ENCODE results near the gene TSHZ2. TPM values are rescaled to one million over a fixed set of nuclear protein-coding genes. Genes with fewer than 3 reads are reported as not detected.
A peak's percentile ranks its signal among the peaks of the same experiment; 100 is the strongest.

Gene TSHZ2
- total RNA-seq, 2 experiments from 2014 or later = 0.13 TPM; not detected in 1

DNA sequence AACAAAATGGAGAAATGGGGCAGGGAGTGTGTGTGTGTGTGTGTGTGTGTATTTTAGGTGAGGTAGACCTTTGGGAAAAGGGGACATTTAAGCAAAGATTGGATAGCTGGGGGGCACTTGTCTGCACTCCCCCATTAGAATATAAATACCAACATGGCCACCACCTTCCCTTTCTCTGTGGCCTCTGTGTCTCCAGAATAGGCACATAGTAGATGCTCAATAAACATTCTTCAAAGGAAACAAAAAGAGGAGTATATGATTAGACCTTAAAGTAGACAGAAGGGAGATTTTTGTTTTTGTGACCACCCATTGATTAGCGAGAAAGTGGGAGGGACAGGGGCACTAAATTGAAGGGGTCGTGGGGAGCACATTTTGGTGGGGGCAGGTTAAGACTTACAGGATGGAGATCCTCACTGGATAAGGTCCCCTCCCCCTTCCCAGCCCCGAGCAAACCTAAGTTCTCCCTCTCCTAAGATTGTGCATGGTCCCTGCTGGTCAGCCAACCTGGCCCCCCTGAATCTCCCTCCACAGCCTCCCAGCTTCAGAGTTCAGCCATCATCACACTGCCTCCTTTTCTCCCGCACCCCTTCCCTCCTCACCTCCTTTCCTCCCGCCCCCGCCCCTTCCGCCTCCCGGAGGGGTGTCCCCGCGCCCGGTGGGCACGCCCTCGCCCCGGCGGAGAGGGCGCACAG, 514 bp upstream of the TSHZ2 start:
- H3K4me3 Mint-ChIP-seq = peak overlapping the region; percentile 23
- H3K36me3 Mint-ChIP-seq (ENCODE audit: low read depth) = no peaks in the 10 kb centered on the region
- CTCF ChIA-PET = no interaction called here
- no peak overlapping the region for H3K27ac Mint-ChIP-seq
- DNase-seq = no peak
- H3K9me3 Mint-ChIP-seq (ENCODE audit: insufficient read depth) = no peaks in the 10 kb centered on the region
- POLR2A ChIA-PET = interaction anchor here (0.6 kb wide), 1 partner anchor 113 kb away, joined by 3 read pairs; no protein-coding TSS in a partner anchor
- peaks cover 6% of the 10 kb centered on the region for H3K4me1 Mint-ChIP-seq (ENCODE audit: low read depth)
- ATAC-seq = no peak
- peaks cover 48% of the 10 kb centered on the region for H3K27me3 Mint-ChIP-seq (ENCODE audit: low read depth)

DNA sequence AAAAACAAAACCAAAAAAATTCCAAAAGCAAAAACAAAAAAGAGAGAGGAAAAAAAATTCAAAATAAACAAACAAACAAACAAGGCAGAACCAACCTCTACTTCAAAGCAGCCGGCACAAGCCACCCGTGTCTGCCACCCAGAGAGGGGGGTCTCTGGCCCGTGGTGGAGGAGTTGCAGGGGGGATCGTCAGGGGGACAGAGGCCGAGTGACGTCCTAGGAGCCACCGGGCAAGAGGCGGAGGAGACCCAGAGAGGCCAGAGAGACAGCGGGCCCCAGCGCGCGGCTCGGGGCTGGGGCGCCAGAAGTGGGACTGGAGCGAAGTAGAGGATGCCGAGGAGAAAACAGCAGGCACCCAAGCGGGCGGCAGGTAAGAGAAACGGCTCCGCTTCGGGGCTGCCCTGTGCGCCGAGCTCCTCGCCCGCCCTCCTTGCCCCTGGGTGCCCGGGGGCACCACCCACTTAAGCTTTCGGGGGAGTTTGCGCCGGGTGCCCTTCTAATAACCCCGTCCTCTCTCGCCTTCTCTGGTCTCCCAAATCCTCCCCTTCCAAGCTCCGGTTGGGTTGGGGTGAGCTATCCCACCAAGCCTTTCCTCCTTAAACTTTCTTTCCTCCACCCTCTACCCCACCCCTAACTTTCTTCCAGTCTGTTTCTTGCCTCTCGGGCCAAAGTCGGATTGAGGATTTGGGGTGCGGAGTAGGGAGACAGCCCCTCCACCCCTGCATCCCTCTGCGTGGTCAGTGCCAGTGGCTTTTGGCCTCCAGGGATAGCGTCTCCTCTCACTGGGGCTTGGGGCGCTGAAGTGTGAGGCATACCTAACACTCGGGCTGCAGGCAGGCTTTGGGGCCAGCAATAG, 1.0 kb downstream of the TSHZ2 start:
- POLR2A ChIA-PET = no interaction called here
- Mint-ChIP-seq H3K27me3 (ENCODE audit: low read depth) (peaks cover 56% of the 10 kb centered on the region), H3K9me3 (ENCODE audit: insufficient read depth) (no peaks in the 10 kb centered on the region), H3K27ac (no peak overlapping the region), H3K36me3 (ENCODE audit: low read depth) (no peaks in the 10 kb centered on the region), H3K4me3 (peak overlapping the region; percentile 23), H3K4me1 (ENCODE audit: low read depth) (peaks cover 6% of the 10 kb centered on the region)
- DNase-seq (no peak), ATAC-seq (peak; percentile 30)
- CTCF ChIA-PET = no interaction called here

DNA sequence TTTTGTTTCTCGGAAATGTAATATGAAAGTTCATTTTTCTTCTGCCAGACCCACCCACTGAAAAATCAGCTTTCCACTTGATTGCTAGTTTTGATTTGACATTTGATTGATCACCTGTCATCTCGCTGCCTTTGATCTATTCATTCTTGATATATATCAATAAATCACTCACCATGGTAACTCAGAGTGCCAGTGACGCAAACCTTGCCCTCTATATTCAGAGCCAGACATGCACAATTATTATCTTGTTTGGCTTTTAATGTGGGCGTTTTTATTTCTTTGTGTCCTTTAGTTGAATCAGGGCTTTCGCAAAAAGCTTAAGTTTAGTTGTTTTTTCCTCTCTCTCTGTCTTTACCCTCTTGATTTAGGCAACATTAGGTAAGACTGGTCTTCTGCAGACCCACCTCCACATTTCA, 2.0 kb downstream of the TSHZ2 start:
- Mint-ChIP-seq H3K4me3 (no peak overlapping the region), H3K27me3 (ENCODE audit: low read depth) (peaks cover 54% of the 10 kb centered on the region), H3K4me1 (ENCODE audit: low read depth) (peaks cover 6% of the 10 kb centered on the region), H3K9me3 (ENCODE audit: insufficient read depth) (no peaks in the 10 kb centered on the region), H3K36me3 (ENCODE audit: low read depth) (no peaks in the 10 kb centered on the region), H3K27ac (no peak overlapping the region)
- POLR2A ChIA-PET = no interaction called here
- DNase-seq = no peak
- no peak for ATAC-seq
- CTCF ChIA-PET = no interaction called here

- Mint-ChIP-seq H3K27me3 (ENCODE audit: low read depth) (peaks cover 51% of the 10 kb centered on the region), H3K36me3 (ENCODE audit: low read depth) (no peaks in the 10 kb centered on the region), H3K9me3 (ENCODE audit: insufficient read depth) (no peaks in the 10 kb centered on the region), H3K27ac (no peak overlapping the region), H3K4me3 (no peak overlapping the region), H3K4me1 (ENCODE audit: low read depth) (peaks cover 6% of the 10 kb centered on the region)
- DNase-seq = no peak
- ATAC-seq = no peak
- CTCF ChIA-PET = no interaction called here
- POLR2A ChIA-PET = interaction anchor here (0.6 kb wide), 1 partner anchor 152 kb away, joined by 5 read pairs; no protein-coding TSS in a partner anchor
These were observed 3.0 kb downstream of the TSHZ2 start for GRCh38 chr20:52975029-52975732.

GRCh38 chr20:52975803-52976531, 3.8 kb downstream of the TSHZ2 start:
- Mint-ChIP-seq H3K36me3 (ENCODE audit: low read depth) (no peaks in the 10 kb centered on the region), H3K9me3 (ENCODE audit: insufficient read depth) (no peaks in the 10 kb centered on the region)

GRCh38 chr20:52978851-52979250, 6.7 kb downstream of the TSHZ2 start:
- Mint-ChIP-seq H3K4me1 (ENCODE audit: low read depth) (peaks cover under 1% of the 10 kb centered on the region), H3K36me3 (ENCODE audit: low read depth) (no peaks in the 10 kb centered on the region), H3K9me3 (ENCODE audit: insufficient read depth) (no peaks in the 10 kb centered on the region), H3K27ac (no peak overlapping the region), H3K4me3 (no peak overlapping the region), H3K27me3 (ENCODE audit: low read depth) (peaks cover 25% of the 10 kb centered on the region)
- ChIA-PET POLR2A (no interaction called here), CTCF (no interaction called here)
- no peak for ATAC-seq
- DNase-seq = no peak

More at GRCh38 chr20:52975803-52976531, 3.8 kb downstream of the TSHZ2 start:
- POLR2A ChIA-PET = no interaction called here
- DNase-seq = no peak
- ATAC-seq = no peak
- H3K4me3 Mint-ChIP-seq = no peak overlapping the region
- CTCF ChIA-PET = no interaction called here
- H3K27ac Mint-ChIP-seq = no peak overlapping the region
- peaks cover 49% of the 10 kb centered on the region for H3K27me3 Mint-ChIP-seq (ENCODE audit: low read depth)
- peaks cover 6% of the 10 kb centered on the region for H3K4me1 Mint-ChIP-seq (ENCODE audit: low read depth)

DNA sequence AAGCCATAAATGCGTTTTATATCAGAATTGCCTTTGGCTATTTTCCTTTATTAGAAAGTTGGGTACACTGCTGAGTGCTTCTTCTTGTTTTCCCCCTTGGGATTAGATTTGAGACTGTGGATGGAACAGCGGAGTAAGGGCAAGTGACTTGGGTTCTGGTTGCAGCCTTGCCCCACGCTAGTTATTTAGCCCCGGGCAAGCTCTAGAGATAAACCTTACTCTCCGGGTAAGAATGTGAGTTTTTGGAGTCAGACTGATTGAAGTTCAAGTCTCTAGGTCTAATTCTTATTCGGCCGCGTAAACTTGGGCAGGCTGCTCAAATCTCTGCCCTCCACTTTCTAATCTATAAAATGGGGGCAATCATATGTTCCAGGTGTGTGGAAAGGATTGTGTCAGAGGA, 8.9 kb downstream of the TSHZ2 start:
- DNase-seq = no peak
- Mint-ChIP-seq H3K4me3 (no peak overlapping the region), H3K36me3 (ENCODE audit: low read depth) (no peaks in the 10 kb centered on the region), H3K27ac (no peak overlapping the region), H3K27me3 (ENCODE audit: low read depth) (peaks cover 7% of the 10 kb centered on the region), H3K4me1 (ENCODE audit: low read depth) (peaks cover 6% of the 10 kb centered on the region), H3K9me3 (ENCODE audit: insufficient read depth) (no peaks in the 10 kb centered on the region)
- ChIA-PET CTCF (no interaction called here), POLR2A (no interaction called here)
- no peak for ATAC-seq

DNA sequence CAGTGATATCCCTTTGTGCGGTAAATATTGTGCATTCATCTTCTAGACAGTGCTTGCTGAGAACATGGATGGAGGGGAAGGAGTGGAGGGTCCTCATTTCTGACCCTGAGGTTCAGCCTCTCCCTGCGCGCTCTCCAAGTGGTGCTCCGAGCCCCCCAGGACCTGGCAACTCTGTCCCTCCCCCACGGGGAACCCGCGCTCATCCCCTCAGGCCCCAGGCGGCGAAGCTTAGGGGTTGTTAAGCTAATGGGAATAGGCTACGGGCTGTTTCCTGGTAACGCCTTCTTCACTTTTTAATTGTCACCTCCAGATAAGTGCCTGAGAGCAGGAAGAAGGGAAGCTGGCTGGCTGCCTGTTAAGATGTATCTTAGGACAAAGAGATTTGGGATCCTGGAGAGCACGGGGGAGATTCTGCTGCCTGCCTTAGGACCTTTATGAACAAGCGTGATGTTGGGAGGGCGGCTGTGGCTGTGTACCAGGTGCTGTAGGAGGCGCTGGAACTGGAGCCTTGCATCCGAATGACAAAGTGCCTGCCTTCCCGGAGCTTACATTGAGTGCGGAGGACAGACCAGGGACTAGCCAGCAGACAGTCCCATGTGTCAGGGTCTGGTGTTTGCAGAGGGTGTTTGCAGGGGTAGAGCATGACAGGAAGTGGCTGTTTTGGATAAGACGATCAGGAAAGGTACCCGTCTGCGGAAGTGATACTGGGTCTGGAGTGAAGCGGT, 11.7 kb downstream of the TSHZ2 start:
- DNase-seq (no peak), ATAC-seq (no peak)
- Mint-ChIP-seq H3K4me3 (no peak overlapping the region), H3K27me3 (ENCODE audit: low read depth) (no peaks in the 10 kb centered on the region), H3K27ac (no peak overlapping the region), H3K4me1 (ENCODE audit: low read depth) (peaks cover 6% of the 10 kb centered on the region), H3K36me3 (ENCODE audit: low read depth) (no peaks in the 10 kb centered on the region), H3K9me3 (ENCODE audit: insufficient read depth) (no peaks in the 10 kb centered on the region)
- POLR2A ChIA-PET = no interaction called here
- CTCF ChIA-PET = no interaction called here

DNA sequence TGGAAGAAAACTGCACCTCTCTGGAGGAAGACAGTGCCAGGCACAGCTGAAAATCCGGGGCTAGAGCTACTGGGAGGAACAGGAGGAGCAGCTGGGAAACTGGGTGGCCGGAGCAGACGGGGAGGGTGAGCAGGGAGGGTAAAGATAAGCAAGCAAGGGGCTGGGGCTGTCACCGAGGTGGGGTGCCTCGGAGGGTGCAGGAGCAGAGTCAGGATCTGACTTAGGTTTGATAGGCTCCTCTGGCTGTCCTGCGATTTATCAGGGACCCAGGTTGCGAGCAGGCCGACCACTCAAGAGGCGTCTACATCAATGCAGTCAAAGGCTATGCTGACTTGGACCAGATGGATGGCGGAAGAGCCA, 12.3 kb downstream of the TSHZ2 start:
- ChIA-PET CTCF (no interaction called here), POLR2A (no interaction called here)
- ATAC-seq = no peak
- H3K9me3 Mint-ChIP-seq (ENCODE audit: insufficient read depth) = no peaks in the 10 kb centered on the region
- no peak overlapping the region for H3K27ac Mint-ChIP-seq
- H3K27me3 Mint-ChIP-seq (ENCODE audit: low read depth) = no peaks in the 10 kb centered on the region
- no peak for DNase-seq
- no peak overlapping the region for H3K4me3 Mint-ChIP-seq
- H3K4me1 Mint-ChIP-seq (ENCODE audit: low read depth) = peaks cover 6% of the 10 kb centered on the region
- H3K36me3 Mint-ChIP-seq (ENCODE audit: low read depth) = no peaks in the 10 kb centered on the region

- ATAC-seq (no peak), DNase-seq (no peak)
- ChIA-PET CTCF (no interaction called here), POLR2A (no interaction called here)
- H3K36me3 Mint-ChIP-seq (ENCODE audit: low read depth) = no peaks in the 10 kb centered on the region
- H3K27me3 Mint-ChIP-seq (ENCODE audit: low read depth) = no peaks in the 10 kb centered on the region
- H3K27ac Mint-ChIP-seq = no peak overlapping the region
- H3K4me1 Mint-ChIP-seq (ENCODE audit: low read depth) = peaks cover 6% of the 10 kb centered on the region
- H3K9me3 Mint-ChIP-seq (ENCODE audit: insufficient read depth) = no peaks in the 10 kb centered on the region
- H3K4me3 Mint-ChIP-seq = no peak overlapping the region
These were observed 13.5 kb downstream of the TSHZ2 start for GRCh38 chr20:52985687-52986086.

GRCh38 chr20:52987295-52987694, 15.1 kb downstream of the TSHZ2 start:
- Mint-ChIP-seq H3K4me3 (no peak overlapping the region), H3K36me3 (ENCODE audit: low read depth) (no peaks in the 10 kb centered on the region), H3K4me1 (ENCODE audit: low read depth) (peaks cover 6% of the 10 kb centered on the region), H3K27ac (no peak overlapping the region), H3K27me3 (ENCODE audit: low read depth) (no peaks in the 10 kb centered on the region), H3K9me3 (ENCODE audit: insufficient read depth) (no peaks in the 10 kb centered on the region)
- POLR2A ChIA-PET = no interaction called here
- CTCF ChIA-PET = no interaction called here
- ATAC-seq (no peak), DNase-seq (no peak)

Measured in activated CD8-positive, alpha-beta T cell treated with anti-CD3 and anti-CD28 coated beads, Interleukin-2, amount 10 ng/mL, durations not matched to agents 7 days and 5 days (primary cell).